GM23338 (cell line): ENCODE data around the gene FKBP5. TPM values are rescaled to one million over a fixed set of nuclear protein-coding genes. Genes with fewer than 3 reads are reported as not detected.

Experiments
- ATAC-seq: fragments of 200-7000 bp; cut with Tn5 transposase; 3 replicates; pipeline ENCODE4 v1.9.1; 2020
- DNase-seq: peaks from one replicate; pipeline ENCODE4 v3.0.0-alpha.2; 2015; ENCODE audit warnings: low spot score
- H2AFZ ChIP-seq: fragments of 200-600 bp; sonication (generic); 2 replicates; pipeline ENCODE4 v1.8.0; 2016; ENCODE audit warnings: antibody characterized with exemption, mild to moderate bottlenecking, moderate library complexity
- H3F3A ChIP-seq: fragments of 200-600 bp; sonication (generic); replicated peaks from 2 replicates; pipeline ENCODE4 v1.8.0; 2017; ENCODE audit warnings: antibody characterized with exemption, mixed run types, low read depth
- H3K27ac ChIP-seq: fragments of 200-600 bp; sonication (generic); 2 replicates; pipeline ENCODE4 v1.6.1; 2016; ENCODE audit warnings: low read depth
- H3K27me3 ChIP-seq: fragments of 200-600 bp; sonication (generic); 2 replicates; pipeline ENCODE4 v1.8.0; 2016; ENCODE audit warnings: mild to moderate bottlenecking, mixed run types, moderate library complexity; ENCODE audit not compliant: insufficient read depth
- H3K36me3 ChIP-seq: fragments of 200-600 bp; sonication (generic); 2 replicates; pipeline ENCODE4 v1.8.0; 2016; ENCODE audit warnings: mild to moderate bottlenecking; ENCODE audit not compliant: insufficient read depth
- H3K4me1 ChIP-seq: fragments of 200-600 bp; sonication (generic); 2 replicates; pipeline ENCODE4 v1.8.0; 2016; ENCODE audit warnings: mild to moderate bottlenecking, moderate library complexity; ENCODE audit not compliant: insufficient read depth
- H3K4me2 ChIP-seq: fragments of 200-600 bp; sonication (generic); 2 replicates; pipeline ENCODE4 v1.7.1; 2017; ENCODE audit warnings: mixed run types
- H3K4me3 ChIP-seq: fragments of 200-600 bp; sonication (generic); 2 replicates; pipeline ENCODE4 v1.6.1; 2016; ENCODE audit warnings: mixed run types
- H3K79me2 ChIP-seq: fragments of 200-600 bp; sonication (generic); replicated peaks from 2 replicates; pipeline ENCODE4 v1.8.0; 2017; ENCODE audit warnings: mild to moderate bottlenecking; ENCODE audit not compliant: insufficient read depth
- H3K9me2 ChIP-seq: fragments of 200-600 bp; sonication (generic); 2 replicates; pipeline ENCODE4 v1.8.0; 2017; ENCODE audit not compliant: insufficient read depth
- H4K20me1 ChIP-seq: fragments of 200-600 bp; sonication (generic); replicated peaks from 2 replicates; pipeline ENCODE4 v1.8.0; 2017; ENCODE audit warnings: mild to moderate bottlenecking; ENCODE audit not compliant: insufficient read depth
- H3K27ac Mint-ChIP-seq: 2 replicates; pipeline ENCODE4 v1.8.0; 2020; ENCODE audit warnings: inconsistent platforms, mild to moderate bottlenecking, moderate library complexity, mixed read lengths
- H3K27me3 Mint-ChIP-seq: 3 replicates; pipeline ENCODE4 v1.8.0; 2022; ENCODE audit warnings: low read depth, mild to moderate bottlenecking, moderate library complexity, mixed read lengths, inconsistent platforms; ENCODE audit not compliant: insufficient read depth, poor library complexity
- H3K36me3 Mint-ChIP-seq: 3 replicates; pipeline ENCODE4 v1.8.0; 2021; ENCODE audit warnings: low read depth, mild to moderate bottlenecking, inconsistent platforms, moderate library complexity, mixed read lengths
- H3K4me1 Mint-ChIP-seq: 3 replicates; pipeline ENCODE4 v1.8.0; 2020; ENCODE audit warnings: mild to moderate bottlenecking, inconsistent platforms, mixed read lengths
- H3K4me3 Mint-ChIP-seq: 3 replicates; pipeline ENCODE4 v1.8.0; 2021; ENCODE audit warnings: moderate library complexity, mild to moderate bottlenecking, inconsistent platforms, mixed read lengths
- H3K9me3 Mint-ChIP-seq: 3 replicates; pipeline ENCODE4 v1.8.0; 2020; ENCODE audit warnings: moderate library complexity, mild to moderate bottlenecking, inconsistent platforms, mixed read lengths
- CREB1 ChIP-seq: fragments of 250-450 bp; sonication (Bioruptor Pico); IDR thresholded peaks from 2 replicates; pipeline ENCODE4 v1.5.0; 2020; ENCODE audit warnings: low read depth, mild to moderate bottlenecking, moderate library complexity
- EZH2 ChIP-seq: fragments of 200-600 bp; sonication (generic); IDR thresholded peaks from one replicate; pipeline ENCODE4 v1.8.0; 2017; ENCODE audit warnings: antibody characterized with exemption, mild to moderate bottlenecking, low read depth; ENCODE audit not compliant: unreplicated experiment
- EZH2phosphoT487 ChIP-seq: fragments of 200-600 bp; sonication (generic); IDR thresholded peaks from one replicate; pipeline ENCODE4 v1.8.1; 2018; ENCODE audit warnings: antibody characterized with exemption; ENCODE audit not compliant: unreplicated experiment
- JUNB ChIP-seq: IDR thresholded peaks from one replicate; pipeline ENCODE4 v1.6.1; 2016; ENCODE audit warnings: antibody characterized with exemption; ENCODE audit not compliant: unreplicated experiment
- NANOG ChIP-seq: IDR thresholded peaks from 2 replicates; pipeline ENCODE4 v1.6.1; 2016; ENCODE audit warnings: antibody characterized with exemption, borderline replicate concordance
- POLR2AphosphoS5 ChIP-seq: IDR thresholded peaks from 2 replicates; pipeline ENCODE4 v1.6.1; 2016; ENCODE audit warnings: antibody characterized with exemption, low read depth
- STAT1 ChIP-seq: IDR thresholded peaks from one replicate; pipeline ENCODE4 v1.6.1; 2016; ENCODE audit warnings: antibody characterized with exemption; ENCODE audit not compliant: unreplicated experiment
- ZNF331 ChIP-seq: fragments of 250-450 bp; sonication (Bioruptor Pico); IDR thresholded peaks from 2 replicates; pipeline ENCODE4 v1.5.0; 2020; ENCODE audit warnings: low read depth, mild to moderate bottlenecking, moderate library complexity
- polyA plus RNA-seq: library from polyadenylated mRNA; unstranded; fragments of >200 nt; fragmentation: Nextera tagmentation; extraction: Ambion mirVana; gene quantifications from 2 replicates; pipeline ENCODE4 v1.2.1, GENCODE V29; 2016
- total RNA-seq: library from RNA; depleted of rRNA; stranded (reverse); fragments of >200 nt; shearing (Covaris generic); gene quantifications from 2 replicates; pipeline ENCODE4 v1.2.3, GENCODE V29; 2014
- TF ChIP-seq, protein P1 (sequence below): fragments of 250-450 bp; sonication (Bioruptor Pico); IDR thresholded peaks from 2 replicates; pipeline ENCODE4 v1.5.0; 2020; ENCODE audit warnings: mild to moderate bottlenecking, moderate library complexity
- TF ChIP-seq, protein P2 (sequence below): IDR thresholded peaks from 2 replicates; pipeline ENCODE4 v1.6.1; 2016; ENCODE audit warnings: antibody characterized with exemption
- TF ChIP-seq, protein P3 (sequence below): IDR thresholded peaks from one replicate; pipeline ENCODE4 v1.6.1; 2018; ENCODE audit warnings: antibody characterized with exemption; ENCODE audit not compliant: unreplicated experiment
- TF ChIP-seq, protein P4 (sequence below), 2 experiments: fragments of 200-600 bp in 1 of 2; sonication (generic) in 1 of 2; conservative IDR thresholded peaks; 2 replicates each; pipeline versions ENCODE4 v1.5.1 to v1.6.1; 2016 to 2017; ENCODE audit warnings: antibody characterized with exemption in 2 of 2, low read depth in 2 of 2, mild to moderate bottlenecking in 2 of 2, moderate library complexity in 1 of 2

The FKBP5 gene
- total and polyA plus RNA-seq, 2 experiments from 2014 or later = 19.8 to 28.6 TPM

DNA sequence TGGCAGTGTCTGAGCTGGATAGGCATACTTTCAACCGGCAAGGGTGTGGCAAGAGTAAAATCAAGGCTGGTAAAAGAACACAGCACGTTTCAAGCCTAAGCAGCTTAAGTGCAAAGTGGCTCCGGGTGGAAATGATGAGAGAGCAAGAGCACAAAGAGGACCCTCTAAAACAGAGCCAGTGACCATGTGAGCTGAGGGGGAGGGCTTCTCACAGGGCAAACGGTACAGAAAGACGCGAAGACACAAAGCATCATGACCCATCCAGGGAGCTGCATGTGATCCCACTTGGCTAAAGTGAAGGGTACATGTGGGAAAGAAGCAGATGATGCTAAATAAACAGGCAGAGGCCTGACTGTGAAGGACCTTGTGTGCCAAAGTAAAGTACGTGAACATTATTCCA is 25.7 kb downstream of the FKBP5 start (continued):
- TF ChIP-seq, protein P1, sequence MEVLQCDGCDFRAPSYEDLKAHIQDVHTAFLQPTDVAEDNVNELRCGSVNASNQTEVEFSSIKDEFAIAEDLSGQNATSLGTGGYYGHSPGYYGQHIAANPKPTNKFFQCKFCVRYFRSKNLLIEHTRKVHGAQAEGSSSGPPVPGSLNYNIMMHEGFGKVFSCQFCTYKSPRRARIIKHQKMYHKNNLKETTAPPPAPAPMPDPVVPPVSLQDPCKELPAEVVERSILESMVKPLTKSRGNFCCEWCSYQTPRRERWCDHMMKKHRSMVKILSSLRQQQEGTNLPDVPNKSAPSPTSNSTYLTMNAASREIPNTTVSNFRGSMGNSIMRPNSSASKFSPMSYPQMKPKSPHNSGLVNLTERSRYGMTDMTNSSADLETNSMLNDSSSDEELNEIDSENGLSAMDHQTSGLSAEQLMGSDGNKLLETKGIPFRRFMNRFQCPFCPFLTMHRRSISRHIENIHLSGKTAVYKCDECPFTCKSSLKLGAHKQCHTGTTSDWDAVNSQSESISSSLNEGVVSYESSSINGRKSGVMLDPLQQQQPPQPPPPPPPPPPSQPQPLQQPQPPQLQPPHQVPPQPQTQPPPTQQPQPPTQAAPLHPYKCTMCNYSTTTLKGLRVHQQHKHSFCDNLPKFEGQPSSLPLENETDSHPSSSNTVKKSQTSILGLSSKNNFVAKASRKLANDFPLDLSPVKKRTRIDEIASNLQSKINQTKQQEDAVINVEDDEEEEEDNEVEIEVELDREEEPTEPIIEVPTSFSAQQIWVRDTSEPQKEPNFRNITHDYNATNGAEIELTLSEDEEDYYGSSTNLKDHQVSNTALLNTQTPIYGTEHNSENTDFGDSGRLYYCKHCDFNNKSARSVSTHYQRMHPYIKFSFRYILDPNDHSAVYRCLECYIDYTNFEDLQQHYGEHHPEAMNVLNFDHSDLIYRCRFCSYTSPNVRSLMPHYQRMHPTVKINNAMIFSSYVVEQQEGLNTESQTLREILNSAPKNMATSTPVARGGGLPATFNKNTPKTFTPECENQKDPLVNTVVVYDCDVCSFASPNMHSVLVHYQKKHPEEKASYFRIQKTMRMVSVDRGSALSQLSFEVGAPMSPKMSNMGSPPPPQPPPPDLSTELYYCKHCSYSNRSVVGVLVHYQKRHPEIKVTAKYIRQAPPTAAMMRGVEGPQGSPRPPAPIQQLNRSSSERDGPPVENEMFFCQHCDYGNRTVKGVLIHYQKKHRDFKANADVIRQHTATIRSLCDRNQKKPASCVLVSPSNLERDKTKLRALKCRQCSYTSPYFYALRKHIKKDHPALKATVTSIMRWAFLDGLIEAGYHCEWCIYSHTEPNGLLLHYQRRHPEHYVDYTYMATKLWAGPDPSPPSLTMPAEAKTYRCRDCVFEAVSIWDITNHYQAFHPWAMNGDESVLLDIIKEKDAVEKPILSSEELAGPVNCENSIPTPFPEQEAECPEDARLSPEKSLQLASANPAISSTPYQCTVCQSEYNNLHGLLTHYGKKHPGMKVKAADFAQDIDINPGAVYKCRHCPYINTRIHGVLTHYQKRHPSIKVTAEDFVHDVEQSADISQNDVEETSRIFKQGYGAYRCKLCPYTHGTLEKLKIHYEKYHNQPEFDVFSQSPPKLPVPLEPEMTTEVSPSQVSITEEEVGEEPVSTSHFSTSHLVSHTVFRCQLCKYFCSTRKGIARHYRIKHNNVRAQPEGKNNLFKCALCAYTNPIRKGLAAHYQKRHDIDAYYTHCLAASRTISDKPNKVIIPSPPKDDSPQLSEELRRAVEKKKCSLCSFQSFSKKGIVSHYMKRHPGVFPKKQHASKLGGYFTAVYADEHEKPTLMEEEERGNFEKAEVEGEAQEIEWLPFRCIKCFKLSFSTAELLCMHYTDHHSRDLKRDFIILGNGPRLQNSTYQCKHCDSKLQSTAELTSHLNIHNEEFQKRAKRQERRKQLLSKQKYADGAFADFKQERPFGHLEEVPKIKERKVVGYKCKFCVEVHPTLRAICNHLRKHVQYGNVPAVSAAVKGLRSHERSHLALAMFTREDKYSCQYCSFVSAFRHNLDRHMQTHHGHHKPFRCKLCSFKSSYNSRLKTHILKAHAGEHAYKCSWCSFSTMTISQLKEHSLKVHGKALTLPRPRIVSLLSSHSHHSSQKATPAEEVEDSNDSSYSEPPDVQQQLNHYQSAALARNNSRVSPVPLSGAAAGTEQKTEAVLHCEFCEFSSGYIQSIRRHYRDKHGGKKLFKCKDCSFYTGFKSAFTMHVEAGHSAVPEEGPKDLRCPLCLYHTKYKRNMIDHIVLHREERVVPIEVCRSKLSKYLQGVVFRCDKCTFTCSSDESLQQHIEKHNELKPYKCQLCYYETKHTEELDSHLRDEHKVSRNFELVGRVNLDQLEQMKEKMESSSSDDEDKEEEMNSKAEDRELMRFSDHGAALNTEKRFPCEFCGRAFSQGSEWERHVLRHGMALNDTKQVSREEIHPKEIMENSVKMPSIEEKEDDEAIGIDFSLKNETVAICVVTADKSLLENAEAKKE (CRISPR knock-in tag) = no peak
- TF ChIP-seq EZH2phosphoT487 (no peak), CREB1 (no peak), EZH2 (no peak), NANOG (no peak), ZNF331 (no peak), STAT1 (no peak), POLR2AphosphoS5 (no peak)
- TF ChIP-seq, protein P2, sequence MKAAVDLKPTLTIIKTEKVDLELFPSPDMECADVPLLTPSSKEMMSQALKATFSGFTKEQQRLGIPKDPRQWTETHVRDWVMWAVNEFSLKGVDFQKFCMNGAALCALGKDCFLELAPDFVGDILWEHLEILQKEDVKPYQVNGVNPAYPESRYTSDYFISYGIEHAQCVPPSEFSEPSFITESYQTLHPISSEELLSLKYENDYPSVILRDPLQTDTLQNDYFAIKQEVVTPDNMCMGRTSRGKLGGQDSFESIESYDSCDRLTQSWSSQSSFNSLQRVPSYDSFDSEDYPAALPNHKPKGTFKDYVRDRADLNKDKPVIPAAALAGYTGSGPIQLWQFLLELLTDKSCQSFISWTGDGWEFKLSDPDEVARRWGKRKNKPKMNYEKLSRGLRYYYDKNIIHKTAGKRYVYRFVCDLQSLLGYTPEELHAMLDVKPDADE = no peak

DNA sequence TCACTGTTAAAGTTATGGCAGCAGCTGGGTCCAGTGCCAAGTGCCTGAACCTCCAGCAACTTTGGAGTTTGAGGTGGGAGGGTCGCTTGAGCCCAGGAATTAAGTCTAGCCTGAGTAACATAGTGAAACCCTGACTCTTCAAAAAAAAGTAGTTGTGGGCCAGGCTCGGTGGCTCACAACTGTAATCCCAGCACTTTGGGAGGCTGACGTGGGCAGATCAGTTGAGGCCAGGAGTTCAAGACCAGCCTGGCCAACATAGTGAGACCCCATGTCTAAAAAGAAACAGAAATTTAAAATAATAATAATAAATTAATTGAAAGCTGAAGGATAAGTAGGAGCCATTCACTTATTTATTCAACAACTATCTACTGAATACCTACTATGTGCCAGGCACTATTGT is 33.8 kb downstream of the FKBP5 start:
- Histone ChIP-seq H3K27ac (no peak overlapping the region), H4K20me1 (no peaks in the 10 kb centered on the region), H3K27me3 (no peaks in the 10 kb centered on the region), H3K9me2 (no peaks in the 10 kb centered on the region), H3F3A (no peaks in the 10 kb centered on the region), H3K4me1 (no peaks in the 10 kb centered on the region), H3K4me3 (no peak overlapping the region), H3K79me2 (peaks cover 38% of the 10 kb centered on the region), H3K4me2 (no peak overlapping the region), H2AFZ (no peak overlapping the region), H3K36me3 (no peaks in the 10 kb centered on the region)
- peaks cover 5% of the 10 kb centered on the region; the same call in 2 of the 3 replicates for H3K9me3 Mint-ChIP-seq
- ATAC-seq (no peak), DNase-seq (no peak)
- H3K36me3 Mint-ChIP-seq = peaks cover 11% of the 10 kb centered on the region
- H3K4me3 Mint-ChIP-seq = no peak overlapping the region
- H3K27me3 Mint-ChIP-seq = no peaks in the 10 kb centered on the region
- H3K4me1 Mint-ChIP-seq = peaks cover 5% of the 10 kb centered on the region; the same call in 2 of the 3 replicates
- H3K27ac Mint-ChIP-seq = no peak overlapping the region
- TF ChIP-seq JUNB (no peak), EZH2phosphoT487 (no peak), EZH2 (no peak)
- TF ChIP-seq, protein P3, sequence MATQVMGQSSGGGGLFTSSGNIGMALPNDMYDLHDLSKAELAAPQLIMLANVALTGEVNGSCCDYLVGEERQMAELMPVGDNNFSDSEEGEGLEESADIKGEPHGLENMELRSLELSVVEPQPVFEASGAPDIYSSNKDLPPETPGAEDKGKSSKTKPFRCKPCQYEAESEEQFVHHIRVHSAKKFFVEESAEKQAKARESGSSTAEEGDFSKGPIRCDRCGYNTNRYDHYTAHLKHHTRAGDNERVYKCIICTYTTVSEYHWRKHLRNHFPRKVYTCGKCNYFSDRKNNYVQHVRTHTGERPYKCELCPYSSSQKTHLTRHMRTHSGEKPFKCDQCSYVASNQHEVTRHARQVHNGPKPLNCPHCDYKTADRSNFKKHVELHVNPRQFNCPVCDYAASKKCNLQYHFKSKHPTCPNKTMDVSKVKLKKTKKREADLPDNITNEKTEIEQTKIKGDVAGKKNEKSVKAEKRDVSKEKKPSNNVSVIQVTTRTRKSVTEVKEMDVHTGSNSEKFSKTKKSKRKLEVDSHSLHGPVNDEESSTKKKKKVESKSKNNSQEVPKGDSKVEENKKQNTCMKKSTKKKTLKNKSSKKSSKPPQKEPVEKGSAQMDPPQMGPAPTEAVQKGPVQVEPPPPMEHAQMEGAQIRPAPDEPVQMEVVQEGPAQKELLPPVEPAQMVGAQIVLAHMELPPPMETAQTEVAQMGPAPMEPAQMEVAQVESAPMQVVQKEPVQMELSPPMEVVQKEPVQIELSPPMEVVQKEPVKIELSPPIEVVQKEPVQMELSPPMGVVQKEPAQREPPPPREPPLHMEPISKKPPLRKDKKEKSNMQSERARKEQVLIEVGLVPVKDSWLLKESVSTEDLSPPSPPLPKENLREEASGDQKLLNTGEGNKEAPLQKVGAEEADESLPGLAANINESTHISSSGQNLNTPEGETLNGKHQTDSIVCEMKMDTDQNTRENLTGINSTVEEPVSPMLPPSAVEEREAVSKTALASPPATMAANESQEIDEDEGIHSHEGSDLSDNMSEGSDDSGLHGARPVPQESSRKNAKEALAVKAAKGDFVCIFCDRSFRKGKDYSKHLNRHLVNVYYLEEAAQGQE = no peak
- TF ChIP-seq, protein P4, sequence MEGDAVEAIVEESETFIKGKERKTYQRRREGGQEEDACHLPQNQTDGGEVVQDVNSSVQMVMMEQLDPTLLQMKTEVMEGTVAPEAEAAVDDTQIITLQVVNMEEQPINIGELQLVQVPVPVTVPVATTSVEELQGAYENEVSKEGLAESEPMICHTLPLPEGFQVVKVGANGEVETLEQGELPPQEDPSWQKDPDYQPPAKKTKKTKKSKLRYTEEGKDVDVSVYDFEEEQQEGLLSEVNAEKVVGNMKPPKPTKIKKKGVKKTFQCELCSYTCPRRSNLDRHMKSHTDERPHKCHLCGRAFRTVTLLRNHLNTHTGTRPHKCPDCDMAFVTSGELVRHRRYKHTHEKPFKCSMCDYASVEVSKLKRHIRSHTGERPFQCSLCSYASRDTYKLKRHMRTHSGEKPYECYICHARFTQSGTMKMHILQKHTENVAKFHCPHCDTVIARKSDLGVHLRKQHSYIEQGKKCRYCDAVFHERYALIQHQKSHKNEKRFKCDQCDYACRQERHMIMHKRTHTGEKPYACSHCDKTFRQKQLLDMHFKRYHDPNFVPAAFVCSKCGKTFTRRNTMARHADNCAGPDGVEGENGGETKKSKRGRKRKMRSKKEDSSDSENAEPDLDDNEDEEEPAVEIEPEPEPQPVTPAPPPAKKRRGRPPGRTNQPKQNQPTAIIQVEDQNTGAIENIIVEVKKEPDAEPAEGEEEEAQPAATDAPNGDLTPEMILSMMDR (conservative IDR thresholded peaks at IDR 0.05; ENCODE audit: low read depth in 2 of 2) = no peak
- TF ChIP-seq, protein P2 = no peak
